HG03460 (cell line): ENCODE results near the gene C1QL3.

Experiments used
- ATAC-seq: cut with Tn5 transposase; IDR thresholded peaks from one replicate; pipeline ENCODE4 v1.9.1; 2021; ENCODE audit not compliant: unreplicated experiment

Gene C1QL3

GRCh38 chr10:16521311-16522016 lies at the start of gene C1QL3:
TSS of gene C1QL3 (minus strand) at chr10:16521879. CDS start at chr10:16521065, 814 bp downstream.
- ATAC-seq: peak; percentile 37

- peak; percentile 92 for ATAC-seq
These were observed 49.1 kb upstream of the C1QL3 start for GRCh38 chr10:16570731-16571130.

GRCh38 chr10:16566202-16566805 lies 44.6 kb upstream of the C1QL3 start:
- ATAC-seq: no peak

GRCh38 chr10:16565604-16566003 lies 43.9 kb upstream of the C1QL3 start:
- no peak for ATAC-seq

- no peak for ATAC-seq
These were observed 41.2 kb upstream of the C1QL3 start for GRCh38 chr10:16562891-16563290.

GRCh38 chr10:16559236-16559773 lies 37.6 kb upstream of the C1QL3 start:
- no peak for ATAC-seq

- ATAC-seq: no peak
These were observed 26.3 kb upstream of the C1QL3 start for GRCh38 chr10:16547973-16548372.

- no peak for ATAC-seq
These were observed 23.5 kb upstream of the C1QL3 start for GRCh38 chr10:16545116-16545736.

GRCh38 chr10:16544591-16544990 lies 22.9 kb upstream of the C1QL3 start:
- ATAC-seq: no peak

GRCh38 chr10:16544099-16544498 lies 22.4 kb upstream of the C1QL3 start:
- ATAC-seq: no peak

GRCh38 chr10:16536155-16536554 lies 14.5 kb upstream of the C1QL3 start:
- ATAC-seq: no peak

GRCh38 chr10:16529853-16530252 lies 8.2 kb upstream of the C1QL3 start:
- no peak for ATAC-seq

GRCh38 chr10:16527452-16527851 lies 5.8 kb upstream of the C1QL3 start:
- no peak for ATAC-seq

GRCh38 chr10:16520900-16521299 lies 779 bp downstream of the C1QL3 start:
- ATAC-seq: peak; percentile 51

- peak; percentile 31 for ATAC-seq
These were observed 1.5 kb downstream of the C1QL3 start for GRCh38 chr10:16519908-16520861.

- no peak for ATAC-seq
These were observed 2.3 kb downstream of the C1QL3 start for GRCh38 chr10:16519250-16519907.

- ATAC-seq: no peak
These were observed 2.9 kb downstream of the C1QL3 start for GRCh38 chr10:16518822-16519221.

GRCh38 chr10:16510843-16511242 lies 10.8 kb downstream of the C1QL3 start:
- no peak for ATAC-seq

- no peak for ATAC-seq
These were observed 11.7 kb downstream of the C1QL3 start for GRCh38 chr10:16509996-16510395.

- no peak for ATAC-seq
These were observed 16.5 kb downstream of the C1QL3 start for GRCh38 chr10:16505161-16505560.
